RWPE2 (cell line): ENCODE results near the gene RAD23B.

Source experiments
- ATAC-seq: fragments of 200-7000 bp; cut with Tn5 transposase; 3 replicates; pipeline ENCODE4 v1.9.1; 2021; ENCODE audit warnings: low read depth
- DNase-seq: peaks from one replicate; pipeline ENCODE4 v3.0.0-alpha.2; 2020; ENCODE audit warnings: low spot score
- H3K27ac ChIP-seq: fragments of 450-650 bp; 2 replicates; pipeline ENCODE4 v1.5.1; 2017; ENCODE audit warnings: mild to moderate bottlenecking; ENCODE audit not compliant: poor library complexity, severe bottlenecking
- H3K27me3 ChIP-seq: fragments of 250-450 bp; sonication (Bioruptor Pico); 2 replicates; pipeline ENCODE4 v1.5.1; 2021; ENCODE audit warnings: mild to moderate bottlenecking, moderate library complexity; ENCODE audit not compliant: insufficient read depth, poor library complexity, severe bottlenecking
- H3K36me3 ChIP-seq: fragments of 250-450 bp; sonication (Bioruptor Pico); 2 replicates; pipeline ENCODE4 v1.5.1; 2020; ENCODE audit warnings: low read depth, mild to moderate bottlenecking, moderate library complexity
- H3K4me1 ChIP-seq: fragments of 250-450 bp; sonication (Bioruptor Pico); 2 replicates; pipeline ENCODE4 v1.5.1; 2021; ENCODE audit warnings: mild to moderate bottlenecking, moderate library complexity; ENCODE audit not compliant: insufficient read depth, poor library complexity, severe bottlenecking
- H3K4me3 ChIP-seq: fragments of 250-450 bp; sonication (Bioruptor Pico); 2 replicates; pipeline ENCODE4 v1.5.1; 2021; ENCODE audit warnings: mild to moderate bottlenecking, moderate library complexity; ENCODE audit not compliant: severe bottlenecking
- H3K9me3 ChIP-seq: fragments of 250-450 bp; sonication (Bioruptor Pico); 2 replicates; pipeline ENCODE4 v1.5.1; 2021; ENCODE audit warnings: mild to moderate bottlenecking, moderate library complexity; ENCODE audit not compliant: severe bottlenecking
- CTCF ChIP-seq: fragments of 450-650 bp; IDR thresholded peaks from one replicate; pipeline ENCODE4 v1.5.1; 2017; ENCODE audit warnings: mild to moderate bottlenecking, moderate library complexity; ENCODE audit not compliant: poor library complexity, severe bottlenecking

RAD23B gene

GRCh38 chr9:107283623-107284616, 841 bp downstream of the RAD23B start:
- H3K27ac ChIP-seq = peak overlapping the region; percentile 91
- peak; percentile 71 for ATAC-seq
- TF ChIP-seq CTCF = no peak
- peaks cover 26% of the 10 kb centered on the region for H3K4me1 ChIP-seq
- H3K27me3 ChIP-seq = no peaks in the 10 kb centered on the region
- H3K9me3 ChIP-seq = no peaks in the 10 kb centered on the region
- H3K36me3 ChIP-seq = peaks cover 18% of the 10 kb centered on the region
- H3K4me3 ChIP-seq = peak overlapping the region; percentile 89
- peak; percentile 85 for DNase-seq

- ATAC-seq = no peak
- no peak for TF ChIP-seq CTCF
Observed at GRCh38 chr9:107284636-107285035, 1.6 kb downstream of the RAD23B start.

GRCh38 chr9:107285286-107285685, 2.2 kb downstream of the RAD23B start:
- H3K9me3 ChIP-seq = no peaks in the 10 kb centered on the region
- H3K27ac ChIP-seq = peak overlapping the region; percentile 91
- no peak for ATAC-seq
- H3K4me1 ChIP-seq = peaks cover 26% of the 10 kb centered on the region
- peaks cover 18% of the 10 kb centered on the region for H3K36me3 ChIP-seq
- no peaks in the 10 kb centered on the region for H3K27me3 ChIP-seq
- peak overlapping the region; percentile 89 for H3K4me3 ChIP-seq
- no peak for DNase-seq
- no peak for TF ChIP-seq CTCF

More at GRCh38 chr9:107284636-107285035, 1.6 kb downstream of the RAD23B start:
- Histone ChIP-seq H3K27ac (peak overlapping the region; percentile 91), H3K36me3 (peaks cover 18% of the 10 kb centered on the region), H3K27me3 (no peaks in the 10 kb centered on the region), H3K4me1 (peaks cover 26% of the 10 kb centered on the region), H3K9me3 (no peaks in the 10 kb centered on the region), H3K4me3 (peak overlapping the region; percentile 89)
- DNase-seq = no peak

- Histone ChIP-seq H3K4me1 (peaks cover 23% of the 10 kb centered on the region), H3K36me3 (peaks cover 24% of the 10 kb centered on the region), H3K4me3 (peak overlapping the region; percentile 89), H3K9me3 (no peaks in the 10 kb centered on the region), H3K27ac (no peak overlapping the region), H3K27me3 (no peaks in the 10 kb centered on the region)
- no peak for TF ChIP-seq CTCF
- no peak for ATAC-seq
- DNase-seq = no peak
Observed at GRCh38 chr9:107286057-107286456, 3.0 kb downstream of the RAD23B start.

GRCh38 chr9:107288701-107289100, 5.6 kb downstream of the RAD23B start:
- H3K4me3 ChIP-seq = no peak overlapping the region
- H3K36me3 ChIP-seq = peaks cover 33% of the 10 kb centered on the region
- ATAC-seq (no peak), DNase-seq (no peak)
- no peak overlapping the region for H3K27ac ChIP-seq
- H3K9me3 ChIP-seq = no peaks in the 10 kb centered on the region
- TF ChIP-seq CTCF = no peak
- no peaks in the 10 kb centered on the region for H3K27me3 ChIP-seq
- peaks cover 42% of the 10 kb centered on the region for H3K4me1 ChIP-seq
